Measurements from ENCODE around the gene SLC9B1.

DNA sequence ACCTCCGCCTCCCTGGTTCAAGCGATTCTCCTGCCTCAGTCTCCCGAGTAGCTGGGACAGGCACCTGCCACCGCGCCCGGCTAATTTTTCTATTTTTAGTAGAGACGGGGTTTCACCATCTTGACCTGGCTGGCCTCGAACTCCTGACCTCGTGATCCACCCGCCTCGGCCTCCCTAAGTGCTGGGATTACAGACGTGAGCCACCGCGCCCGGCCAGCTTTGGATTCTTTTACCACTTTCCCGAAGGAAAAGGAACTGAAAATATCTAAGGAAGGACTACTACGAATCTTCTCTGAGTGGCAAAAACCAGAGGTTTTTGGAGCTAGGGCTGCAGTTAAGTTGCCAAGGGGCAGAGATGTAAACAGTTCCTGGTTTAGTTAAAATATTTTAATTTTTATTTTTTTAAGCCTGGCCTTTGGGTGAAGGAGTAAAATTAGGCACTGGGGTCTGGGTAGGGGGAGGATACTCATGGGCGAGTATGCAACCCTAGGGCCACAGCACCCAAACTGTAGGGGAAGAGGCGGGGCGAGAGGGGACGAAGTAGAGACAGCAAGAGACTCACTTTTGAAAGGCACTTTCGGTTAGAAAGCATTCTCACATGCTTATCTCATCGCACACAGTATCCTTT is 151.2 kb downstream of the SLC9B1 start:
- TF ChIP-seq, protein P1, sequence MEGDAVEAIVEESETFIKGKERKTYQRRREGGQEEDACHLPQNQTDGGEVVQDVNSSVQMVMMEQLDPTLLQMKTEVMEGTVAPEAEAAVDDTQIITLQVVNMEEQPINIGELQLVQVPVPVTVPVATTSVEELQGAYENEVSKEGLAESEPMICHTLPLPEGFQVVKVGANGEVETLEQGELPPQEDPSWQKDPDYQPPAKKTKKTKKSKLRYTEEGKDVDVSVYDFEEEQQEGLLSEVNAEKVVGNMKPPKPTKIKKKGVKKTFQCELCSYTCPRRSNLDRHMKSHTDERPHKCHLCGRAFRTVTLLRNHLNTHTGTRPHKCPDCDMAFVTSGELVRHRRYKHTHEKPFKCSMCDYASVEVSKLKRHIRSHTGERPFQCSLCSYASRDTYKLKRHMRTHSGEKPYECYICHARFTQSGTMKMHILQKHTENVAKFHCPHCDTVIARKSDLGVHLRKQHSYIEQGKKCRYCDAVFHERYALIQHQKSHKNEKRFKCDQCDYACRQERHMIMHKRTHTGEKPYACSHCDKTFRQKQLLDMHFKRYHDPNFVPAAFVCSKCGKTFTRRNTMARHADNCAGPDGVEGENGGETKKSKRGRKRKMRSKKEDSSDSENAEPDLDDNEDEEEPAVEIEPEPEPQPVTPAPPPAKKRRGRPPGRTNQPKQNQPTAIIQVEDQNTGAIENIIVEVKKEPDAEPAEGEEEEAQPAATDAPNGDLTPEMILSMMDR (IDR thresholded peaks at IDR 0.05; ENCODE audit: low read depth, low read length): no peak
- TF ChIP-seq EZH2phosphoT487 (IDR thresholded peaks at IDR 0.05; ENCODE audit: low read depth): no peak
